Measurements from ENCODE around the gene SV2B.

The SV2B gene

DNA sequence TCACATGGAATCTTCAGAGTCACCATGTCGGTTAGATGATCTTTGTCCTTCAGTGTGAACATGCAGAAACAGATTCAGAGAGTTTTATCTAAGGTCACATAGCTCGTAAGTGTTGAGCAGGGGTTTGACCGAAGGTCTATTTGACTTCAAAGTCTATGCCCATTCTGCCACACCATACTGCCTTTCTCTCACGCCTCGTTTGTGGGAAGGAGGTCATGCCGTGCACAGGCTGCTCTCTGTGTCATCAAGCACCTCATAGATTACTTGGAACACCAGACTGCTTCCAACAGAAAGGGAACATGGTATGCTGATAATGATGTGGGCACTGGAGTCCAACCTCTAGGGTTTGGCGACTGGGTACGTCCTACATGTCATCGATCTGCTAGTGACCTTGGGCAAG is 128.8 kb downstream of the SV2B start:
- Histone ChIP-seq H3K27ac (no peak overlapping the region), H3K36me3 (ENCODE audit: insufficient read depth, low read length) (no peaks in the 10 kb centered on the region), H3K9me3 (ENCODE audit: low read depth, low read length) (no peaks in the 10 kb centered on the region), H3K9ac (ENCODE audit: insufficient read length) (no peak overlapping the region), H3K4me3 (no peak overlapping the region)
- DNase-seq (ENCODE audit: low read depth, low spot score) = no peak
- TF ChIP-seq FOXP2 (optimal IDR thresholded peaks at IDR 0.05; ENCODE audit: control extremely low read depth, extremely low read length, insufficient read depth) (no peak), EZH2 (IDR thresholded peaks at IDR 0.05) (no peak), POLR2AphosphoS5 (IDR thresholded peaks at IDR 0.05; ENCODE audit: borderline replicate concordance, low read depth, low read length) (no peak)

DNA sequence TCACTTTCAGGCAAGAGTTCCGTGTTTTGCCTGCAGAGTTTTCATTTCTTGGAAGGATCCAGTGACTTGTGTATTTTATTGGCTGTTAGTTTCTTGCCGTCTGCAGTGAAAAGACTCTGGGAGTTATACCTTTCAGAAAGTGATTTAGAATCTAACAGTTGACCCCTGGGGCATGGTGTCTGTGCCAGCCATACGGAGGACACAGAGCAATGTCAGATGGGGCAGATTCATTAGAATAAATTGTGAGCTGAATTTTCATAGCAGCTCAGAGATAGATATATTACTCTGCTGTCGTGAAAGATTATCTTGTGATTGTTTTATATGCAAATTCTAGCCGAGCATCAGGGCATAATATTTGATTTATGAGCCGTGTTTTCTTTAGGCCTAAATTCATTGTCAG is 131.6 kb downstream of the SV2B start:
- H3K9ac ChIP-seq (ENCODE audit: insufficient read length) = no peak overlapping the region
- H3K36me3 ChIP-seq (ENCODE audit: insufficient read depth, low read length) = no peaks in the 10 kb centered on the region
- no peak overlapping the region for H3K27ac ChIP-seq
- no peak for TF ChIP-seq POLR2AphosphoS5 (IDR thresholded peaks at IDR 0.05; ENCODE audit: borderline replicate concordance, low read depth, low read length)
- no peak for TF ChIP-seq EZH2 (IDR thresholded peaks at IDR 0.05)
- no peak for TF ChIP-seq FOXP2 (optimal IDR thresholded peaks at IDR 0.05; ENCODE audit: control extremely low read depth, extremely low read length, insufficient read depth)
- no peak overlapping the region for H3K4me3 ChIP-seq
- no peak for DNase-seq (ENCODE audit: low read depth, low spot score)
- no peaks in the 10 kb centered on the region for H3K9me3 ChIP-seq (ENCODE audit: low read depth, low read length)

DNA sequence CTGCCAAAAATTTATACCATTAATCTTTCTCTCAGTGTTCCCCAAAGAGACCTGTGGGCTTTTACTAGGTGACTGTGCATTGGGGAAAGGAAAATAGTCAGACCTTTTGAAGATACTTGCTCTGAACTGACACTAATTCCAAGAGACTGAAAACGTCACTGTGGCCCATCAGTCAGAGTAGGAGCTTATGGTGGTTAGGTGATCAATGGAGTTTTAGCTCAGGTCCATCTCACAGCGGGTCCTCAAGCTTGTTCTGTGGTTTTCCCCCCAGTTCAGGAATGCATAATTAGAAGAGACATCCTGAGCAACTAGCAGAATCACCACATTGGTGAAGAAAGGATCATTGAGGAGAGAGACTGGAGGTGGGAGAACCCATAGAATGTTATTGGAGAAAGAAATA is 134.7 kb downstream of the SV2B start:
- no peaks in the 10 kb centered on the region for H3K36me3 ChIP-seq (ENCODE audit: insufficient read depth, low read length)

DNA sequence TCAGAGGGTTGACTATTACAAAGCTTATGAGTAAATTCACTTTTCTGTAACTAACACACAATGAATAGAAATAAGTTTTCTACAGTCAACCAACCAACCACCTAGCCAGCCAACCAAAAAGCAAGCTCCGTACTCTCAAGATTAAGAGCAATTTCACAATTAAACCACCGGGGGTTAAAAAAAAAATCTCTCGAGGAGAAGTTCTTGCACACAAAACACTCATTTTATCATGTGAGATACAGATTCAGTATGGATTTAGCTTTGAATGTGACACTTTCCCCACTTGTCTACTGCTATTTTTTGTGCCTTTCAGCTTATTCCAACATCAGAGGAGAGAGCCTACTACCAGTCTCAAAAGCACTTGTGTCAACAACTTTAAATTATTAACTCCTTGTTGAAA is 135.3 kb downstream of the SV2B start:
- no peak for DNase-seq (ENCODE audit: low read depth, low spot score)
- Histone ChIP-seq H3K9ac (ENCODE audit: insufficient read length) (no peak overlapping the region), H3K4me3 (no peak overlapping the region), H3K9me3 (ENCODE audit: low read depth, low read length) (no peaks in the 10 kb centered on the region), H3K36me3 (ENCODE audit: insufficient read depth, low read length) (no peaks in the 10 kb centered on the region), H3K27ac (no peak overlapping the region)
- TF ChIP-seq FOXP2 (optimal IDR thresholded peaks at IDR 0.05; ENCODE audit: control extremely low read depth, extremely low read length, insufficient read depth) (no peak), EZH2 (IDR thresholded peaks at IDR 0.05) (no peak), POLR2AphosphoS5 (IDR thresholded peaks at IDR 0.05; ENCODE audit: borderline replicate concordance, low read depth, low read length) (no peak)

More for the DNA sequence above, 134.7 kb downstream of the SV2B start:
- Histone ChIP-seq H3K4me3 (no peak overlapping the region), H3K27ac (no peak overlapping the region), H3K9ac (ENCODE audit: insufficient read length) (no peak overlapping the region), H3K9me3 (ENCODE audit: low read depth, low read length) (no peaks in the 10 kb centered on the region)
- TF ChIP-seq EZH2 (IDR thresholded peaks at IDR 0.05) = no peak
- no peak for TF ChIP-seq POLR2AphosphoS5 (IDR thresholded peaks at IDR 0.05; ENCODE audit: borderline replicate concordance, low read depth, low read length)
- no peak for TF ChIP-seq FOXP2 (optimal IDR thresholded peaks at IDR 0.05; ENCODE audit: control extremely low read depth, extremely low read length, insufficient read depth)
- DNase-seq (ENCODE audit: low read depth, low spot score) = no peak

DNA sequence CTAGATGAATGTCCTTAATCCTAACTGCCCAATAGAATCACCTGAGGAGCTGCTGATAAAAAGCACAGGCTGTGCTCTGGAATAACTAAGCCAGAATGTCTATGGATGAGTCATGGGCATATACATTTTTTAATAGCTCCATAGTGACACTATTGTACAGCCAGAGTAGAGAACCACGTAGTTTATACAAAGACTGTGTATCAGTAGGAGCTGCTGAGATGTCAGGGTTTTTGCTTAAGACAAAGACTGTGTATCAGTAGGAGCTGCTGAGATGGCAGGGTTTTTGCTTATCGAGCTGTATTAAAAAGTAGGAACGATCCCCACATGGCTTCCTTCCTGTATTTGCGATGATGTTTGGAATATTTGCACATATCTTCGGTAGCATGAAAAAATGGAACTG is 137.4 kb downstream of the SV2B start:
- Histone ChIP-seq H3K9ac (ENCODE audit: insufficient read length) (no peak overlapping the region), H3K36me3 (ENCODE audit: insufficient read depth, low read length) (no peaks in the 10 kb centered on the region), H3K27ac (no peak overlapping the region), H3K4me3 (no peak overlapping the region), H3K9me3 (ENCODE audit: low read depth, low read length) (no peaks in the 10 kb centered on the region)
- TF ChIP-seq POLR2AphosphoS5 (IDR thresholded peaks at IDR 0.05; ENCODE audit: borderline replicate concordance, low read depth, low read length) (no peak), EZH2 (IDR thresholded peaks at IDR 0.05) (no peak), FOXP2 (optimal IDR thresholded peaks at IDR 0.05; ENCODE audit: control extremely low read depth, extremely low read length, insufficient read depth) (no peak)
- no peak for DNase-seq (ENCODE audit: low read depth, low spot score)

DNA sequence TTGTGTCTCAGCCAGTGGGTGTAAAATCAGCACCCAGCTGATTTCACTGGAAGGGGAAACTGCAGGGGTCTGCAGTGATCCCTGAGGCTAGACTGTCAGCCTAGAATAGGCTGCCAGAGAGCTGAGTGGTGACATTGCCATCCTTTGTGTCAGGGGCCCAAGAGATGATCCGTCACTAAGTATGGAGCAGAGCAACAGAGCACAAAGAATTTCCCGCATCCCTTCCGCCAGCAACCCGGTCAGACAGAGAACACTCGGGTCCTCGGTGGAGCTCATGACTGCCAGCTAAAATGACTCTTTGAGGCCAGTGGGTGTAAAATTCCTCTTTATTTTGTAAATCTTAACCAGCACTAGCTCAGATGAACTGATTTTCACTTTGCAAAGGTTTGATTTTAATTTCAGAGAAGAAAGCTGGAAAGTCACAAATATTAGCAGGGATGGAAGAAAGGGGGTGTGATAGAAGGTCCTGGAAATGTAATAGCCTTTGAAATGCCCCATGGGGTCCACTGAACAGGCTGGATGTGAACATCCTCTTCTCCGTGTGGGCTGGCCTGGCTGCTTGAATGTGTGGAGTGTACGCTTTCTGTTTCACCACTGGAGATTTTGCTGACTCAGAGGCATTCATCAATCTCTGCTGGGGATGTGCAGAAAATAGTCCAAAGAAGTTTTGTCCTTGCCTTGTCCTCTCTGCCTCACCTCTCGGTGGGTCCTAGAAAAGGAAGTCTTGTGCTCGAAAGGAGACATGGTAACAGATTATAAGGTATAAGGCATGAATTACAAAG is 138.8 kb downstream of the SV2B start:
- Histone ChIP-seq H3K4me3 (no peak overlapping the region), H3K36me3 (ENCODE audit: insufficient read depth, low read length) (no peaks in the 10 kb centered on the region), H3K9ac (ENCODE audit: insufficient read length) (no peak overlapping the region), H3K27ac (no peak overlapping the region), H3K9me3 (ENCODE audit: low read depth, low read length) (no peaks in the 10 kb centered on the region)
- no peak for DNase-seq (ENCODE audit: low read depth, low spot score)
- TF ChIP-seq EZH2 (IDR thresholded peaks at IDR 0.05) (no peak), FOXP2 (optimal IDR thresholded peaks at IDR 0.05; ENCODE audit: control extremely low read depth, extremely low read length, insufficient read depth) (no peak)

DNA sequence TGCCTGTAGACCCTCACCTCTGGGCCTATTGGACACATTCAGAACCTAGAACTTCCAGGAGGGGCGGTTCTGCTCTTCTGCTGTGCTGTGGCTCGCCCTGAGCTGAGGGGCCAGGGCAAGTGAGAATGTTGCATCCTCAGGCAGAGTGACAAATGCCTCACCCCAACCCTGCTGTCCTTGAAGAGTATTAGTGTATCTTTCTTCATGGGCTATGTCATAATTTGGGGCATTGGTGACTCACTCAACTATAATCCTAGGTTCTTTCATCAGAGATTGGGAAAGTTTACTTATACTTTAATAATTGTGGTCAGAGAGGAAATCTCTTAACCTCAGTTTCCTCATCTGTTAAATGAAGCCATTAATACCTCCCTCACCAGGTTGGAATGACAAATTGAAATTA is 143.8 kb downstream of the SV2B start:
- H3K9me3 ChIP-seq (ENCODE audit: low read depth, low read length) = no peaks in the 10 kb centered on the region
- TF ChIP-seq POLR2AphosphoS5 (IDR thresholded peaks at IDR 0.05; ENCODE audit: borderline replicate concordance, low read depth, low read length) (no peak), EZH2 (IDR thresholded peaks at IDR 0.05) (no peak), FOXP2 (optimal IDR thresholded peaks at IDR 0.05; ENCODE audit: control extremely low read depth, extremely low read length, insufficient read depth) (no peak)
- no peak overlapping the region for H3K4me3 ChIP-seq
- H3K9ac ChIP-seq (ENCODE audit: insufficient read length) = no peak overlapping the region
- no peak for DNase-seq (ENCODE audit: low read depth, low spot score)
- H3K36me3 ChIP-seq (ENCODE audit: insufficient read depth, low read length) = no peaks in the 10 kb centered on the region
- no peak overlapping the region for H3K27ac ChIP-seq

DNA sequence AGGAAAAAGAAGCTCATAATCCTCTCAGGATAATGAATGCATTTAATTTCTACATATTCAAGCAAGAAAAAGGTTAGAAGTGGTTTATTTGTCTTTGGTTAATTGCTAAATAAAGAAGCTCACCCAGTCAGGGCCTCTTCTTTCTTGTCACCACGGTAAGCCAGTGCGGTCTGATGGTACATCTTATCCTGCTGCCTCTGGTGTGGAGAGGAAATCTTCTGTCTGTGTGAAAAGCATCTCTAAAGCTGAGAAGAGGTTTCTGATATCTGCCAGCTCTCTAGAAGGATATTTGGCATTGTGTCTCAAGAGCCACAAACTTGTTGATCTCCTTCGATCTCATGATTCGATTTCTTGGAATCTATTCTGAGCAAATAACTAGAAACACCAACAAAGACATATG is 144.9 kb downstream of the SV2B start:
- Histone ChIP-seq H3K27ac (no peak overlapping the region), H3K36me3 (ENCODE audit: insufficient read depth, low read length) (no peaks in the 10 kb centered on the region), H3K9ac (ENCODE audit: insufficient read length) (no peak overlapping the region), H3K4me3 (no peak overlapping the region), H3K9me3 (ENCODE audit: low read depth, low read length) (no peaks in the 10 kb centered on the region)
- no peak for TF ChIP-seq EZH2 (IDR thresholded peaks at IDR 0.05)
- no peak for TF ChIP-seq POLR2AphosphoS5 (IDR thresholded peaks at IDR 0.05; ENCODE audit: borderline replicate concordance, low read depth, low read length)
- TF ChIP-seq FOXP2 (optimal IDR thresholded peaks at IDR 0.05; ENCODE audit: control extremely low read depth, extremely low read length, insufficient read depth) = no peak
- no peak for DNase-seq (ENCODE audit: low read depth, low spot score)

DNA sequence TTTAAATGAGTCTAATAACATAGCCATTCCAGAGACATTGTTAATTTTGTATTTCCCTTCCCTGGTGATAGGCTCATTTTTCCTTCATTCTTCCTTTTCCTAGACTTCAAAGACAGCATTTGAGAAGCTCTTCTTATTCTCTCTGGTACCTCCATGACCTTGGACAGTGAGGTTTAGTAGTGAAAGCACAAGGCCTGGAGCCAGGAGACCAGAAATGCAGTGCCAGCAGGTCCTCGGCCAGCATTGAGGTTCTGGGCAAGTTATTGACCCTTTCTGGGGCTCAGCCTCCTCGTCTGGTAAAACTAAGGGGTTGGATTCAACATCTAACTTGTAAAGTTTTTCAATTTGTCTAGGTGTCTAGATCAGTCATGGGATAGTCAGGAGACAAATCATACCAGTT is 146.9 kb downstream of the SV2B start:
- no peak overlapping the region for H3K9ac ChIP-seq (ENCODE audit: insufficient read length)

More for the DNA sequence above, 146.9 kb downstream of the SV2B start:
- Histone ChIP-seq H3K27ac (no peak overlapping the region), H3K4me3 (no peak overlapping the region), H3K36me3 (ENCODE audit: insufficient read depth, low read length) (no peaks in the 10 kb centered on the region), H3K9me3 (ENCODE audit: low read depth, low read length) (no peaks in the 10 kb centered on the region)
- DNase-seq (ENCODE audit: low read depth, low spot score) = no peak
- TF ChIP-seq POLR2AphosphoS5 (IDR thresholded peaks at IDR 0.05; ENCODE audit: borderline replicate concordance, low read depth, low read length) = no peak
- TF ChIP-seq FOXP2 (optimal IDR thresholded peaks at IDR 0.05; ENCODE audit: control extremely low read depth, extremely low read length, insufficient read depth) = no peak
- no peak for TF ChIP-seq EZH2 (IDR thresholded peaks at IDR 0.05)

All from SK-N-MC (cell line).